Stimulated activated naive B cell treated with anti-CD40 and anti-IgM and Interleukin-4, amounts not matched to agents 10 μg/mL and 1 μg/mL and 100 μg/mL, for 72 hours (primary cell): ENCODE data around the gene TRAPPC12.

Experiments used
- ATAC-seq, 2 donors: fragments of 150-1000 bp; cut with Tn5 transposase; replicated peaks; 2 replicates each; pipeline ENCODE4 v1.10.0; 2021; ENCODE audit warnings: moderate library complexity in 1 of 2
- DNase-seq: peaks from one replicate; pipeline ENCODE4 v3.0.0; 2021
- H3K27ac Mint-ChIP-seq: one replicate; pipeline ENCODE4 v1.8.0; 2022; ENCODE audit warnings: mild to moderate bottlenecking, mixed read lengths
- H3K27me3 Mint-ChIP-seq, 2 donors: one replicate each; pipeline ENCODE4 v1.8.0; 2022; ENCODE audit warnings: mixed read lengths in 2 of 2
- H3K36me3 Mint-ChIP-seq, 2 donors: one replicate each; pipeline ENCODE4 v1.8.0; 2022; ENCODE audit warnings: mixed read lengths in 2 of 2, mild to moderate bottlenecking in 1 of 2
- H3K4me1 Mint-ChIP-seq, 2 donors: one replicate each; pipeline ENCODE4 v1.8.0; 2022; ENCODE audit warnings: mixed read lengths in 2 of 2, mild to moderate bottlenecking in 1 of 2
- H3K4me3 Mint-ChIP-seq, 2 donors: one replicate each; pipeline ENCODE4 v1.8.0; 2022; ENCODE audit warnings: mild to moderate bottlenecking in 2 of 2, mixed read lengths in 2 of 2, moderate library complexity in 1 of 2
- H3K9me3 Mint-ChIP-seq, 2 donors: one replicate each; pipeline ENCODE4 v1.8.0; 2022; ENCODE audit warnings: mixed read lengths in 2 of 2, mild to moderate bottlenecking in 1 of 2

Gene TRAPPC12

DNA sequence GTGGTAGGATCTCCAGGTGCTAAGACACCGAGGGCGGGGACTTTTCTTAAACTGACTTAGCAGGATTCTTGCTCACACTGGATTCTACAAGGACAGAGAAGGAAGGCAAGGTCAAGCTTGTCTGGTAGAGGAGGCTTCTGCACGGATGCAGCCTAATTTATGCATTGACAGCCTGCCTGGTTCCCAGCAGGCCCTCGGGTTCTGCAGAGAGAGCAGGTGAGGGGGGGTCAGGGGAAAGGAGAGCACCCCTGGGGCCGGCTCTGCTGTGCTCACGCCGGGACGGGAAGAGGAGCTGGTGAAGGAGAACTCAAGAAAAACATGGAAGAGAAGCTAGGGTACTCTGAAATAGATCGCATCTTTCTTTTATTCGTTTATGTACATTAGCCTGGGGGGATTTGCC is 93.5 kb downstream of the TRAPPC12 start:
- Mint-ChIP-seq H3K27me3 (no peaks in the 10 kb centered on the region), H3K4me3 (no peak overlapping the region), H3K9me3 (no peaks in the 10 kb centered on the region), H3K4me1 (no peaks in the 10 kb centered on the region), H3K27ac (no peak overlapping the region), H3K36me3 (peaks cover 52 to 60% of the 10 kb centered on the region in 2 donors)
- ATAC-seq (no peak), DNase-seq (no peak)

- Mint-ChIP-seq H3K36me3 (peaks cover 45 to 64% of the 10 kb centered on the region in 2 donors), H3K4me1 (peaks cover 7 to 18% of the 10 kb centered on the region in 2 donors), H3K27ac (no peak overlapping the region), H3K4me3 (no peak overlapping the region), H3K9me3 (no peaks in the 10 kb centered on the region), H3K27me3 (no peaks in the 10 kb centered on the region)
- ATAC-seq (no peak), DNase-seq (no peak)
These were observed 96.3 kb downstream of the TRAPPC12 start for GRCh38 chr2:3475771-3476170.

DNA sequence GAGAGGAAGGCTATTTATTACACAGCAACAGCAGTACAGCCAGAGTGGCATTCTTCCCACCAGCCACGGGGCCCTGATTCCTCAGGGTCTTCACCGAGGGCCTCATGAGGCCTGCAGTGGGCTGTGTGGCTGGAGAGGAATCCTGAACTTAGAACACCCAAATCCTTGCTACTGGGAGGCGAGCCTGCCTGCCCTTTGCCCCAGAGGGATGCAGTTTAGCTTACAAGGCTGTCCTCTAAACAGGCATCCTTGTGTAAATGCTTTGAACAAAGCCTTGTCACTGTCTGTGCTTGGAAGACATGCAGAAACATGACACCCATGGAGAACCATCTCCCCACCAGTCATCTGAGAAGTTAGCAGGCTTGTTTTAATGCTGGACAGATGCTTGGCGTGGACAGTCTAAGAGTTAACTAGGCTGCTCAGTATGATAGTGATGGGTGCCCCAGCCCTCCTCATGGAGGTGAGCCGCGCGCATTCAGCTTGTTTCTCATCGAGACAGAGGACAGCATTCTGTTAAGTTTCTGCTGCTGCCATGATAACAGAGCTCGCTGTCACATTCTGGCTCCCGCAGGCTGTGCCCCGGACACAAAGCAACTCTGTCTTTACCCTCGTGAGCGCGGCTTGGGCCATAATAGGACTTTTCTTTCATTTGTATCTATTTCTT is 97.0 kb downstream of the TRAPPC12 start:
- ATAC-seq, result no peak
- H3K4me1 Mint-ChIP-seq, result peaks cover 7 to 18% of the 10 kb centered on the region in 2 donors

DNA sequence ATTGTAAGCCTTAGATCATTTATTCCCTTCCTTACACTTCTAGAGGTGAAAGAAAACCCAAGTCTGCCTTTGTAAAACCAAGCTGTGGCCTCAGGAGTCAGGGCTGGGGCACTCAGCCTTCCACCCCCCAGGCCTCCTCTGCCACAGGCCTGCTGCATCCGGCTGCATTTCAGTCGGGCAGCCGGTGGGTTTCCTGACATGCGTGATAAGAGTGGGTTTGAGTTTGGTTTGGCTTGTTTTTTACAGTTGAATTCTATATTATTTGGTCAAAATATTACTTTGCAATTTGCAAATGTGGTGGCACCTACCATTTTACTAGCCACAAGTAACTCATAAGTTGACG is 97.5 kb downstream of the TRAPPC12 start:
- DNase-seq, result no peak
- Mint-ChIP-seq H3K9me3 (no peaks in the 10 kb centered on the region), H3K4me1 (peaks cover 8 to 18% of the 10 kb centered on the region in 2 donors), H3K27ac (no peak overlapping the region), H3K27me3 (no peaks in the 10 kb centered on the region), H3K36me3 (peaks cover 42 to 57% of the 10 kb centered on the region in 2 donors), H3K4me3 (no peak overlapping the region)
- no peak for ATAC-seq

More for the DNA sequence above, 97.0 kb downstream of the TRAPPC12 start:
- H3K27ac Mint-ChIP-seq, result no peak overlapping the region
- H3K4me3 Mint-ChIP-seq, result no peak overlapping the region
- H3K27me3 Mint-ChIP-seq, result no peaks in the 10 kb centered on the region
- no peaks in the 10 kb centered on the region for H3K9me3 Mint-ChIP-seq
- peaks cover 45 to 61% of the 10 kb centered on the region in 2 donors for H3K36me3 Mint-ChIP-seq
- DNase-seq, result no peak

GRCh38 chr2:3478846-3479385 is 99.4 kb downstream of the TRAPPC12 start:
- no peak overlapping the region for H3K27ac Mint-ChIP-seq
- no peaks in the 10 kb centered on the region for H3K27me3 Mint-ChIP-seq
- ATAC-seq (no peak), DNase-seq (no peak)
- no peaks in the 10 kb centered on the region for H3K9me3 Mint-ChIP-seq
- H3K4me3 Mint-ChIP-seq, result no peak overlapping the region
- H3K4me1 Mint-ChIP-seq, result peaks cover 9 to 18% of the 10 kb centered on the region in 2 donors
- peaks cover 38 to 55% of the 10 kb centered on the region in 2 donors for H3K36me3 Mint-ChIP-seq

DNA sequence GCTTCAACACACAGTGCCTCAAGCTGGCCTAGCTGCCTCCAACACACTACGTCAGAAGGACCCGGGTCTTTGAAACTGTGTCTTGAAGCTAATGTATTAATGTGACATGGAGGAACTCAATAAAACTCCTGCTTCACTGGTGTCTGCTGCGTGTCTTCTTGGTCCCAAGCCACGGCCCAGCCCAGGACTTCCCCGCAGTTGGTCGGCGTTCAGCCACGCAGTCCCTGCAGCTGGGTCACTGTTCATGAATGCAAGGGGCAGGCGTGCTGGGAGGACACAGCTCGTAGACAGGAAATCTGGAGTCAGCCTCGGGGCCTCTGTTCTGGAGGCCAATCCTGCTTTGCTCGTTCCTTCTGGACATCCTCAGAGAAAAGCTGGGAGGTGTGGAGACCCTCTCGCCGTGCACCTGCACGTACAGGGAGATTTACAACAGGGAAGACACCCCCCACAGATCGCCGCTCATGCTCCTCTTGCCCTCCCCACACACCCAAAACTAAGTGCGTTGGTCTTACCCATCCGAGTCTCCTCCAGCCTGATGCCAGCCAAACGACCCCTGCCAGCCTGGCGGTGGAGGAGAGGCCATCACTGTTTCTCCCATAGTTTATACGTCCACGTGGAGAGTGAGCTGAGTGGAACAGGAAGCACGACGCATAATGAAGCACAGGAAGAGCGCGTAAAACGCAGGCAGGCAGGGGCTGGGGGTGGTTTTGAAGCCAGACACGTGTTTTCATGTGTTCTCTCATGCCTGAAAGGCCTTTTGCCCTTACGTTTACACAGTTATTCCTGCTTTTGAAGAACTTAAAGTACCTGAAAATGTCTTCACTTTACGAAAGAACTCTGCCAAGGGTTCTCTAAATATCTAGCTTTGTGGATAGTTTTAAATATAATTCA is 100.2 kb downstream of the TRAPPC12 start:
- H3K27ac Mint-ChIP-seq, result peak overlapping the region; percentile 84
- H3K4me1 Mint-ChIP-seq, result peaks cover 9 to 18% of the 10 kb centered on the region in 2 donors
- DNase-seq (no peak), ATAC-seq (no peak)
- no peaks in the 10 kb centered on the region for H3K27me3 Mint-ChIP-seq
- no peak overlapping the region for H3K4me3 Mint-ChIP-seq
- no peaks in the 10 kb centered on the region for H3K9me3 Mint-ChIP-seq
- H3K36me3 Mint-ChIP-seq, result peaks cover 39 to 58% of the 10 kb centered on the region in 2 donors

- Mint-ChIP-seq H3K36me3 (peaks cover 38 to 58% of the 10 kb centered on the region in 2 donors), H3K4me1 (peaks cover 9 to 18% of the 10 kb centered on the region in 2 donors), H3K27ac (peak overlapping the region; percentile 47), H3K9me3 (no peaks in the 10 kb centered on the region), H3K4me3 (no peak overlapping the region), H3K27me3 (no peaks in the 10 kb centered on the region)
- DNase-seq, result no peak
- peak in 1 of 2 donors; percentile 36 for ATAC-seq
These were observed 101.0 kb downstream of the TRAPPC12 start for GRCh38 chr2:3480352-3481010.

DNA sequence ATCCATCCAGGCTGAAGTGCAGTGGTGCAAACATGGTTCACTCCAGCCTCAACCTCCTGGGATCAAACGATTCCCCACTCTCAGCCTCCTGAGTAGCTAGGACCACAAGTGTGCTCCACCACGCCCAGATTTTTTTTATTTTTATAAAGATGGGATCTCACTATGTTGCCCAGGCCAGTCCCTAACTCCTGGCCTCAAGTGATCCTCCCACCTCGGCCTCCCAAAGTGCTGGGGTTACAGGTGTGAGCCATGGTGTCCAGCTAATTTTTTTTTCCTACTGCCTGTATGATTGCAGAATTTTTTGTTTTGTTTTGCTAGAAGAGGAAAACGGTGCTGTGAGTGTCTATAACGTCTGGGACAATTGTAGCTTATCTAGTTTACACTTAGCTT is 101.5 kb downstream of the TRAPPC12 start:
- H3K27me3 Mint-ChIP-seq, result no peaks in the 10 kb centered on the region
- H3K4me3 Mint-ChIP-seq, result no peak overlapping the region
- H3K9me3 Mint-ChIP-seq, result no peaks in the 10 kb centered on the region
- H3K4me1 Mint-ChIP-seq, result peaks cover 9 to 18% of the 10 kb centered on the region in 2 donors
- no peak overlapping the region for H3K27ac Mint-ChIP-seq
- DNase-seq, result no peak
- ATAC-seq, result no peak
- peaks cover 39 to 58% of the 10 kb centered on the region in 2 donors for H3K36me3 Mint-ChIP-seq

GRCh38 chr2:3481736-3482362 is 102.4 kb downstream of the TRAPPC12 start:
- DNase-seq, result no peak

GRCh38 chr2:3482363-3482821 is 102.9 kb downstream of the TRAPPC12 start:
- DNase-seq, result no peak
- no peak overlapping the region for H3K4me3 Mint-ChIP-seq
- no peak overlapping the region for H3K27ac Mint-ChIP-seq
- no peak for ATAC-seq
- peaks cover 9 to 18% of the 10 kb centered on the region in 2 donors for H3K4me1 Mint-ChIP-seq
- peaks cover 43 to 64% of the 10 kb centered on the region in 2 donors for H3K36me3 Mint-ChIP-seq
- H3K9me3 Mint-ChIP-seq, result no peaks in the 10 kb centered on the region
- H3K27me3 Mint-ChIP-seq, result no peaks in the 10 kb centered on the region

More at GRCh38 chr2:3481736-3482362, 102.4 kb downstream of the TRAPPC12 start:
- Mint-ChIP-seq H3K27me3 (no peaks in the 10 kb centered on the region), H3K4me3 (no peak overlapping the region), H3K36me3 (peaks cover 43 to 62% of the 10 kb centered on the region in 2 donors), H3K4me1 (peaks cover 9 to 18% of the 10 kb centered on the region in 2 donors), H3K27ac (peak overlapping the region; percentile 63), H3K9me3 (no peaks in the 10 kb centered on the region)
- ATAC-seq, result no peak

- Mint-ChIP-seq H3K4me1 (peaks cover 9 to 18% of the 10 kb centered on the region in 2 donors), H3K4me3 (peak overlapping the region in 1 of 2 donors; percentile 13), H3K9me3 (no peaks in the 10 kb centered on the region), H3K27ac (peak overlapping the region; percentile 57), H3K27me3 (no peaks in the 10 kb centered on the region), H3K36me3 (peaks cover 39 to 60% of the 10 kb centered on the region in 2 donors)
- peak in 1 of 2 donors; percentile 20 for ATAC-seq
- DNase-seq, result no peak
These were observed 103.9 kb downstream of the TRAPPC12 start for GRCh38 chr2:3483227-3483985.

- no peak overlapping the region for H3K4me3 Mint-ChIP-seq
- peaks cover 9 to 17% of the 10 kb centered on the region in 2 donors for H3K4me1 Mint-ChIP-seq
- no peak for ATAC-seq
- no peaks in the 10 kb centered on the region for H3K27me3 Mint-ChIP-seq
- no peak for DNase-seq
- H3K9me3 Mint-ChIP-seq, result no peaks in the 10 kb centered on the region
- no peak overlapping the region for H3K27ac Mint-ChIP-seq
- peaks cover 34 to 54% of the 10 kb centered on the region in 2 donors for H3K36me3 Mint-ChIP-seq
These were observed 104.8 kb downstream of the TRAPPC12 start for GRCh38 chr2:3483986-3484960.
